Mucosa of gallbladder (tissue), 1 donor: ENCODE measurements around the gene MRPL48. TPM values are rescaled to one million over a fixed set of nuclear protein-coding genes. Genes with fewer than 3 reads are reported as not detected.
"Not testable (repeated sequence)": the region's sequence is repeated elsewhere in the genome, so short reads cannot be mapped to it uniquely, and the experiment has no call there.

Source experiments
- DNase-seq: peaks from one replicate; pipeline ENCODE4 v3.0.0-alpha.2; 2020; ENCODE audit warnings: low spot score
- total RNA-seq: library from RNA; stranded (reverse); gene quantifications from one replicate; pipeline ENCODE4 v1.2.1, GENCODE V29; 2021
- donor health status: DM: no; HTN: no; CAD: no.

MRPL48 gene
- total RNA-seq, 1 donor from 2014 or later = 28.1 TPM

- DNase-seq = peak; percentile 97
Observed at GRCh38 chr11:73779084-73779902, 8.4 kb upstream of the MRPL48 start.

GRCh38 chr11:73781303-73781702 lies 6.4 kb upstream of the MRPL48 start:
- no peak for DNase-seq

GRCh38 chr11:73783483-73784020 lies 4.1 kb upstream of the MRPL48 start:
- DNase-seq = no peak

GRCh38 chr11:73784080-73784634 lies 3.5 kb upstream of the MRPL48 start:
- DNase-seq = no peak

- DNase-seq = no peak
Observed at GRCh38 chr11:73784734-73785133, 2.9 kb upstream of the MRPL48 start.

GRCh38 chr11:73785467-73785866 lies 2.2 kb upstream of the MRPL48 start:
- not testable (repeated sequence) for DNase-seq

GRCh38 chr11:73787051-73787642 lies 527 bp upstream of the MRPL48 start:
- DNase-seq = no peak

GRCh38 chr11:73789279-73789670 lies 1.6 kb downstream of the MRPL48 start:
- DNase-seq = no peak

GRCh38 chr11:73792584-73792983 lies 4.9 kb downstream of the MRPL48 start:
- DNase-seq = no peak

GRCh38 chr11:73795925-73796632 lies 8.4 kb downstream of the MRPL48 start:
- DNase-seq = no peak

- no peak for DNase-seq
Observed at GRCh38 chr11:73797457-73797856, 9.8 kb downstream of the MRPL48 start.

GRCh38 chr11:73800276-73800806 lies 12.7 kb downstream of the MRPL48 start:
- no peak for DNase-seq

GRCh38 chr11:73801136-73801535 lies 13.5 kb downstream of the MRPL48 start:
- DNase-seq = no peak

- no peak for DNase-seq
Observed at GRCh38 chr11:73804712-73805111, 17.0 kb downstream of the MRPL48 start.

GRCh38 chr11:73808052-73808451 lies 20.4 kb downstream of the MRPL48 start:
- no peak for DNase-seq

GRCh38 chr11:73810637-73811036 lies 23.0 kb downstream of the MRPL48 start:
- no peak for DNase-seq

- DNase-seq = no peak
Observed at GRCh38 chr11:73812234-73812633, 24.6 kb downstream of the MRPL48 start.

- DNase-seq = no peak
Observed at GRCh38 chr11:73814812-73815211, 27.1 kb downstream of the MRPL48 start.

GRCh38 chr11:73818846-73819245 lies 31.2 kb downstream of the MRPL48 start:
- DNase-seq = no peak

GRCh38 chr11:73830261-73830660 lies 42.6 kb downstream of the MRPL48 start:
- DNase-seq = no peak

GRCh38 chr11:73833067-73833466 lies 45.4 kb downstream of the MRPL48 start:
- DNase-seq = no peak
